Endothelial cell (in vitro differentiated cells): ENCODE measurements around the gene EMC10. TPM values are rescaled to one million over a fixed set of nuclear protein-coding genes. Genes with fewer than 3 reads are reported as not detected.

Experiments
- DNase-seq: peaks from one replicate; pipeline ENCODE4 v3.0.0; 2021; ENCODE audit warnings: low spot score
- H3K27ac Mint-ChIP-seq: one replicate; pipeline ENCODE4 v1.8.0; 2021; ENCODE audit warnings: mixed read lengths, inconsistent platforms; ENCODE audit not compliant: unreplicated experiment
- H3K27me3 Mint-ChIP-seq: one replicate; pipeline ENCODE4 v1.8.0; 2021; ENCODE audit warnings: mild to moderate bottlenecking, moderate library complexity, mixed read lengths, inconsistent platforms; ENCODE audit not compliant: unreplicated experiment
- H3K36me3 Mint-ChIP-seq: one replicate; pipeline ENCODE4 v1.8.0; 2021; ENCODE audit warnings: mild to moderate bottlenecking, low read depth, mixed read lengths, inconsistent platforms; ENCODE audit not compliant: unreplicated experiment
- H3K4me1 Mint-ChIP-seq: one replicate; pipeline ENCODE4 v1.8.0; 2021; ENCODE audit warnings: mild to moderate bottlenecking, mixed read lengths, inconsistent platforms; ENCODE audit not compliant: unreplicated experiment
- H3K4me3 Mint-ChIP-seq: one replicate; pipeline ENCODE4 v1.8.0; 2021; ENCODE audit warnings: mild to moderate bottlenecking, mixed read lengths, inconsistent platforms; ENCODE audit not compliant: unreplicated experiment
- H3K9me3 Mint-ChIP-seq: one replicate; pipeline ENCODE4 v1.8.0; 2021; ENCODE audit warnings: mixed read lengths, inconsistent platforms; ENCODE audit not compliant: unreplicated experiment
- CTCF ChIP-seq: fragments of 200-600 bp; sonication (generic); IDR thresholded peaks from one replicate; pipeline ENCODE4 v1.5.0; 2021; ENCODE audit warnings: antibody characterized with exemption; ENCODE audit not compliant: unreplicated experiment
- total RNA-seq: library from RNA; stranded (reverse); fragmentation: NEBNext Ultra II Directional; extraction: Animal tissue kit (Norgen Biotek cat#: 25700); gene quantifications from one replicate; pipeline ENCODE4 v1.2.1, GENCODE V29; 2021; ENCODE audit not compliant: unreplicated experiment

Gene EMC10
- total RNA-seq, 1 donor from 2014 or later: 0.21 TPM

- Mint-ChIP-seq H3K4me1 (no peaks in the 10 kb centered on the region), H3K9me3 (peaks cover 19% of the 10 kb centered on the region), H3K27me3 (peaks cover 25% of the 10 kb centered on the region), H3K4me3 (no peak overlapping the region), H3K27ac (no peak overlapping the region), H3K36me3 (peaks cover 22% of the 10 kb centered on the region)
- DNase-seq: no peak
- TF ChIP-seq CTCF: no peak
These were observed 33.9 kb downstream of the EMC10 start for GRCh38 chr19:50510121-50510670.

- Mint-ChIP-seq H3K27ac (no peak overlapping the region), H3K4me3 (no peak overlapping the region)
- no peak for DNase-seq
These were observed 34.4 kb downstream of the EMC10 start for GRCh38 chr19:50510700-50511068.

GRCh38 chr19:50511069-50511822, 34.9 kb downstream of the EMC10 start, which contains the start of gene JOSD2:
JOSD2 (minus strand) TSS chr19:50511191; CDS start chr19:50510431, 760 bp downstream.
- DNase-seq: no peak
- TF ChIP-seq CTCF: no peak
- H3K4me1 Mint-ChIP-seq: no peaks in the 10 kb centered on the region
- H3K9me3 Mint-ChIP-seq: peaks cover 19% of the 10 kb centered on the region
- peaks cover 17% of the 10 kb centered on the region for H3K36me3 Mint-ChIP-seq
- peak within 1 kb of the TSS; percentile 67 for H3K27ac Mint-ChIP-seq
- peak within 1 kb of the TSS; percentile 70 for H3K4me3 Mint-ChIP-seq
- H3K27me3 Mint-ChIP-seq: peaks cover 32% of the 10 kb centered on the region

More at GRCh38 chr19:50510700-50511068, 34.4 kb downstream of the EMC10 start:
- H3K27me3 Mint-ChIP-seq: peaks cover 27% of the 10 kb centered on the region
- H3K4me1 Mint-ChIP-seq: no peaks in the 10 kb centered on the region
- peaks cover 17% of the 10 kb centered on the region for H3K36me3 Mint-ChIP-seq
- TF ChIP-seq CTCF: no peak
- H3K9me3 Mint-ChIP-seq: peaks cover 19% of the 10 kb centered on the region

- Mint-ChIP-seq H3K4me1 (no peaks in the 10 kb centered on the region), H3K36me3 (peaks cover 10% of the 10 kb centered on the region), H3K4me3 (no peak overlapping the region), H3K27me3 (peaks cover 28% of the 10 kb centered on the region), H3K27ac (no peak overlapping the region), H3K9me3 (peaks cover 19% of the 10 kb centered on the region)
- DNase-seq: no peak
- no peak for TF ChIP-seq CTCF
These were observed 36.0 kb downstream of the EMC10 start for GRCh38 chr19:50512112-50512998.
